ENCODE data around the gene P2RY10.
"Not testable (repeated sequence)": the region's sequence is repeated elsewhere in the genome, so short reads cannot be mapped to it uniquely, and the experiment has no call there.

Gene P2RY10

DNA sequence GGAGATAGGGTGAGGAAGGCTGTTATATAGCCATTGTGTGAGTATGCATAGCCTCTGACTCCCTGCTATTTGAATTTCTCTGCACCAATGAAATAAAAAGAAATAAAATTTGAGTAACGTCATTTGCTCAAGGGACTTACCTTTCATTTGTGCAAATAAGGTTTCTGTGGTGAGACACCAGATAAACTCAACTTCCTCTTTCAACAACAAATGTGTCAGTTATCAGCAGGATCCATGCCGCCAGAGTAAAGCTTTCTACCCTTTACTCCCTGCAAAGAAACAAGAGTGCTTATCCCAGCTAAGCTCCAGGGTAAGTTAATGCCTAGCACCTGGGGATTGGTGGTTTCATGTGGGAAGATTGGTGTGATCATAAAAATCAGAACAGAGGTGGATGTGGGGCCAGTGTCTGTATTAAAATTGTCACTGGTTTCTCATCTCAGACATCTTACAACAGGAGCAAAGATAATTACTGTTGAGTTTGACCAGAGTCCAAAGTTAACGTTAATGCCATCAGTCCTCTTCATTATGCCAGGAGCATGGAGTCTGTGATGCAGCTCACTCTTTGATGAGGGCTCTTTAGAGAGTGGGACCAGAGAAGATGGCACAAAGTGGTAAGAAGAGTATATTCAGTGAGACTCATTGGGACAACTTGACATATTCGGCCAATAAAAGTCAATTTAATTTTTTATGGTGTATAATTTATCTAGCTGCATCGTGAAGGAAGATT, at the start of gene P2RY10:
Gene P2RY10 (plus strand): TSS at position 206 of the 727 bp plus-strand sequence. CDS start 15,130 bp downstream, outside the sequence.
- DNase-seq: no peak

GRCh38 chrX:78922754-78923153, 22.4 kb upstream of the P2RY10 start:
- no peak for DNase-seq

DNA sequence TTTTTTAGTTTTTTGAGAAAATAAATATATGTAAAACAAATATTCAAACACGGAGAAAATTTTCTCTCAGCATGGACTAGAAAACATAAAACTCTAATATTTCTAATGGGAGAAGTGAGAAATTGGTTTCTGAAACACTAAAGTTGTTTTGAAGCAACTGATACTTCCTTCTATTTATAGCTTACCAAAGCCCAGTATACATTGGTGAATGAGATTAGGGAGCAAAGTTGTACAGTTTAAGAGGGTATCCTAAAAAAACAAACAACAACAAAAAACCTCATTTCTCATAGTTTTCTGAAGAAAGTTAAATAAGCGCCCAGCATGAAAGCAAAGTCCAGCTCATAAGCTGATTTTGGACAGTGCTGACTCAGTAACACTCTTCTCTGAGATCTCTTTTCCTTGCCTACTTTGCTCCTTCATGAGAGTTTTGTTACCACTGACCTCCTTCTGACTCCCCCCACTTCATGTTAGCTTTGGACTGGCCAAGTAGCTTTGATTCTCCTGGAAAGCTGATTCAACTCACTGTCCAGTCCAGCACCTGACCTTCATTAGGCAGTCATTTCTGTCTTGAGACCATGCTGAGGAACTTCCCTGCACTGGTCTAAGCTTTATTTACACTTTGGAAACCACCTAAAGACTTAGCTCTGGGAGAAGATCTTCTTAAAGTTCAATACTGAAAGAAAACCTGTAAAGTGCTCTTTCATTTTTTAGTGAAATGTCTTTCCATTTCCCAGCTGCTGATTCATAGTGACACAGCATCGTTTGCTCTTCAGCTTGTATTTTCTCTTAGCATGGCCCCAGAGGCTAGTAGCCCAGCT, 21.8 kb upstream of the P2RY10 start:
- no peak for DNase-seq

DNA sequence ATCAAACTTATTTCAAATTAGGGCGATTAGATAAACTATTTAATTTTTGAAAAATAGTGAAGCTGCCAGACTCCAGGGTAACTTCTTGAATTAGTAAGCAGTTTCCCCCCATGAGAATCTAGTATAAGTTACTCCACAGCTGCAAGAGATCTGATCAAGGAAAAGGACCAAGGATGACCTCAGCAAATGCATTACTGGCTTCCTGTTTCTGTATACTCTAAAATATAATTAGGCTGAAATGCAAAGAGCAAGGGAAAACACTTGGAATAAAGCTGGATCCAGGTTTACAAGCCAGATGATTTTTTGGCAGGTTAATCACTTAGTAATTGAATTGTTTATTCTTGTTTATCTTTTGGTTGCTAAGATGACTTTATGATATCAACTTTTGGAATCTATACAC, 13.4 kb upstream of the P2RY10 start:
- DNase-seq: no peak

DNA sequence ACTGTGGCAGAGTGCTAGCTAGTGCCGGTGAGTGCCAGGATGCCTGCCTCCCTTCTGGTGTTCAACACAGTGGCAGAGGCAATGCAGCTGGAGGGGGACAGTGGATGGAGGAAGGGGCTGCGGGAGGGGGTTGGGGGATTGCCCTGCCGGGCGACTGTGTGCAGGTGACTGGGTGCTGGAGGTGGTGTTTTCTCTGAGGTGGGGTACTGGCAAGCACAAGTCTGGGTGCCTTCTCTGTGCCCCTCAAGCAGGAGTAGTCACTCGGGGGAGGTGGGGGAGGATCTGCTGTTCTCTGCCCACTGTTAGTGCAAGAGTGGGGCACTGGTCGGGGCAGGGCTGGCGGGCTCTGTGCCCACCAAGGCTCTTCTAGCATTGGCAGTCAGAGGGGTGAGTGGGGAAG, 10.3 kb upstream of the P2RY10 start:
- no peak for DNase-seq

GRCh38 chrX:78944351-78944750, 840 bp upstream of the P2RY10 start:
- DNase-seq: no peak

GRCh38 chrX:78946178-78946931, 1.2 kb downstream of the P2RY10 start:
- no peak for DNase-seq

- no peak for DNase-seq
Observed at GRCh38 chrX:78950009-78950835, 5.0 kb downstream of the P2RY10 start.

GRCh38 chrX:78957049-78957767, 12.0 kb downstream of the P2RY10 start:
- no peak for DNase-seq

DNA sequence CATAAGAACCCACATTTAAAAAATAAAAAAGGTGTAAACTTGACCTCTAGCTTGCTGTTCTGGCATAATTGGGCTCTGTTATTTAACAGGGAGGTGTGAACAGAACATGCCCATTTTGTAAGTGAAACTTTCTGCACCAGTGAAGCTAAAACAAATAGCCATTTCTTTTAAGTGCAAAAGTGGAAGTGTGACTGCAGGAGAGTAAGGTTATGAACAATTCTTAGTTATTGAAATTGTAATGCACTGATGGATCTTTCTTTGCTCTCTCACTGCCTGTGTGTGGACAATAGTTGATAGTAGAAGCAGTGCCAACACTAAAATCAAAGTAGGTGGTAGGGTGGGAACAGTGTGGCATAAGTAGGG, 12.6 kb downstream of the P2RY10 start:
- DNase-seq: no peak

DNA sequence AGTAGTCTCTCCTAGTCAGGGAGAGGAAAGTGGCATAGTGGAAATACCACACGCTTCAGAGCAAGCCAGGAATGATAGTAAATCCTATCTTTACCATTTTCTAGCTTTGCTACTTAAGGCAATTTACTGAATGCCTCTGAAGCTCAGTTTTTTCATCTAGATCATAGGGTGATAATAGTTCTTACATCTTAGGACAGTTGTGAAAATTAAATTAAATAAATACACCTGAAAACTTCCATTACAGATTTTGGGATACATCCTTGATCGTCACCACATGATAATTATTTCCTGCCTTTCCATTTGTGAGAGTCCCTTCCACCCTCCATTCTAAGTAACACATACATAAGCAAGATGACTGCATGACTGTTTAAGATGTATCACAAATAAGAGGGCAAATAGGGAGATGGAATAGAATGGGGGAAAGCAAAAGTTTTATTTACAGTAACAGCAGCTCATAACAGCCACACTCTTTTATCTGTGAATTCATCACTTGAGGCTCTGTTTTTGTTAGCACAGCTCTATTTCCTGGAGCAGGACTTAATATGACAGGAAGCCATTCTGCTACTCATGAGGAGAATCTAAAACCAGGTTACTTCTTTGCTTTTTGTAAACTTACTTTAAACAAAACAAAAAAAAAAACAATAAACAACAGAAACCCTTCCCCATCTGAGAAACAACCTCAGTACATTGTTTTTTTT, 13.4 kb downstream of the P2RY10 start:
- DNase-seq: no peak

DNA sequence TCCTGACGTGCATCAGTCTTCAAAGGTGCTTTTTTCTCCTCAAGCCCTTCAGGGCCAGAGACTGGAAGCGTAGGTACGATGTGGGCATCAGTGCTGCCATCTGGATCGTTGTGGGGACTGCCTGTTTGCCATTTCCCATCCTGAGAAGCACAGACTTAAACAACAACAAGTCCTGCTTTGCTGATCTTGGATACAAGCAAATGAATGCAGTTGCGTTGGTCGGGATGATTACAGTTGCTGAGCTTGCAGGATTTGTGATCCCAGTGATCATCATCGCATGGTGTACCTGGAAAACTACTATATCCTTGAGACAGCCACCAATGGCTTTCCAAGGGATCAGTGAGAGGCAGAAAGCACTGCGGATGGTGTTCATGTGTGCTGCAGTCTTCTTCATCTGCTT, 15.7 kb downstream of the P2RY10 start:
- no peak for DNase-seq

DNA sequence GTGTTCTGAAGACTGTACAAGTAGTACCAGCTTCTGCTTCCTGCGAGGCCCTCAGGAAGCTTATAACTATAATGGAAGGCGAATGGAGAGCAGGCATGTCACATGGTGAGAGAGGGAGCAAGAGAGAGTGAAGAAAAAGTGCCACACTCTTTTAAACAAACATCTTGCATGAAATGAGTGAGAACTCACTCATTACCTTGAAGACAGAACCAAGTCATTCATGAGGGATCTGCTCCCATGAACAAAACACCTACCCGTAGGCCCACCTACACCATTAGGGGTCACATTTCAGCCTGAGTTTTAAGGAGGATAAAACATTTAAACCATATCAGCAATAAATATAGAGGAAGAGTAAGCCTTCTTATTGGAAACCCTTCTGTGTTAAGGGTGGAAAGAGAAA, 19.4 kb downstream of the P2RY10 start:
- DNase-seq: no peak

DNA sequence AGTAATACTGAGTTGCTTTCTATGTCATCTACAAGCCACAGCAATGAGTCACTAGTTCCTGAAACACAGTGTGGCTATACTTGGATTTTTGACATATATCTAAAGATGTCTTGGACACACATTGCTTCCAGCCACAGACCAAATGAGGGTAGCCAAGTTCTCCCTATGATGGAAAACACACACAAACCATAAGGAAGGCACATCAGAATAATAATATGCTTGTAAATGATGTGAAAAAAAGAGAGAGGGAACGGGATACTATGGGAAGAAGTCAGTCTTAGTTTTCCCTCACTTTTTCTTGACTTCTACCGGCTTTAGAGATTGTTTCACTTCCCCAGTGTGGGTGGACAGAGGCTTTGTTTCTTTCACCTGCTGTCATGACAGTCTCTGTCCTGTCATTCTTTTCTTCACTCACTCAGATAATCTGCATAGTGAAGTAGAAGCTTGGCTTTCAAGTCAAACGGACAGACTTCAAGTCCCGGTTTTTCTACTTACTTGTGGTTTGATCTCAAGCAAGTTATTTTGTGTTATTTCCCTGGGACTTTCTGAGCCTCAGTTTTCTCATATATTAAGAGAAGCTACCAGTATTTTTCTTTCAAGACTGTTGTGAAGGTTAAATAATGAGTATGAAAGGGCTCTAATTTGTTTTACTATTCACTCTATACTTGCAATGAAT, 34.7 kb downstream of the P2RY10 start:
- DNase-seq: no peak

- DNase-seq: no peak
Observed at GRCh38 chrX:78989349-78989748, 44.2 kb downstream of the P2RY10 start.

DNA sequence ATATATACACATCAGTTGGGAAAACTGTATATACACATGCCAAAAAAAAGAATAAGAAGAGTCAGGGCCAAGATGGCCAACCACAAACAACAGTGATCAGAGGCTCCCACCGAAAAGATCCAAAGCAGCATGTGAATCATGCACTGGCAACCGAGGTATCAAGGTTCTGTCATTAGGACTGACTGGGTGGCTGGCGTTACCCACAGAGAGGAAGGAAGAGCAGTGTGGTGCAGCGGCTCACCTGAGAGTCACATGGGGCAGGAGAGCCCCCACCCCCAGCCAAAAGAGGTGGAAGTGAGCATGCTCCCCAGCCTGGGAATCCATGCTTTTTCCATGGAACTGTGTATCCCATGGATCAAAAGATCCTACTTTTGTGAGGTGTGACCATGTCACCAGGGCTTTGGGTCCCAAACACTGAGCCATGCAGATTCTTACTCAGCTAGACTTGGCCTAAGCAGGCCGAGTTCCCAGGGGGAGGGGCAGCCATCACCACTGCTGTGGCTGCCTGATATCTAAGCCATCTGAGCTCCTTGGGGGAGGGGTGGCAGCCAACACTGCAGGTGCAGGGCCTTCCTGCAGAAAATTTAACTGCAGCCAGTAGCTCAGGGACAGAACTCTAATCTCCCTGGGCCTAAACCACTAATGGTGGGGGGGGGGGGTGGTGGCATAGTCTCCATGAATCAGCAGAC, 52.8 kb downstream of the P2RY10 start:
- DNase-seq: no peak

- not testable (repeated sequence) for DNase-seq
Observed at GRCh38 chrX:79007540-79007939, 62.3 kb downstream of the P2RY10 start.

Data from NCI-H510A treated with DMSO at 0.1 percent for 48 hours (cell line).